GM12892 (cell line): ENCODE results near the gene CABP4.

Source experiments
- POLR2A ChIP-seq: IDR thresholded peaks from 2 replicates; pipeline ENCODE4 v1.6.1; 2011; ENCODE audit warnings: low read depth, low read length, control low read depth
- POLR2AphosphoS5 ChIP-seq: IDR thresholded peaks from 2 replicates; pipeline ENCODE4 v1.6.1; 2011; ENCODE audit warnings: low read depth, low read length, control low read depth
- TAF1 ChIP-seq: IDR thresholded peaks from 2 replicates; pipeline ENCODE4 v1.6.1; 2011; ENCODE audit warnings: low read depth, mild to moderate bottlenecking, control low read depth, low read length, borderline replicate concordance

- peak; percentile 96 for TF ChIP-seq POLR2AphosphoS5
- TF ChIP-seq POLR2A: peak; percentile 86
- TF ChIP-seq TAF1: no peak
Observed at GRCh38 chr11:67434395-67434881, 20.7 kb upstream of the CABP4 start.
